Measurements from ENCODE around the gene LRCOL1.

LRCOL1 gene

DNA sequence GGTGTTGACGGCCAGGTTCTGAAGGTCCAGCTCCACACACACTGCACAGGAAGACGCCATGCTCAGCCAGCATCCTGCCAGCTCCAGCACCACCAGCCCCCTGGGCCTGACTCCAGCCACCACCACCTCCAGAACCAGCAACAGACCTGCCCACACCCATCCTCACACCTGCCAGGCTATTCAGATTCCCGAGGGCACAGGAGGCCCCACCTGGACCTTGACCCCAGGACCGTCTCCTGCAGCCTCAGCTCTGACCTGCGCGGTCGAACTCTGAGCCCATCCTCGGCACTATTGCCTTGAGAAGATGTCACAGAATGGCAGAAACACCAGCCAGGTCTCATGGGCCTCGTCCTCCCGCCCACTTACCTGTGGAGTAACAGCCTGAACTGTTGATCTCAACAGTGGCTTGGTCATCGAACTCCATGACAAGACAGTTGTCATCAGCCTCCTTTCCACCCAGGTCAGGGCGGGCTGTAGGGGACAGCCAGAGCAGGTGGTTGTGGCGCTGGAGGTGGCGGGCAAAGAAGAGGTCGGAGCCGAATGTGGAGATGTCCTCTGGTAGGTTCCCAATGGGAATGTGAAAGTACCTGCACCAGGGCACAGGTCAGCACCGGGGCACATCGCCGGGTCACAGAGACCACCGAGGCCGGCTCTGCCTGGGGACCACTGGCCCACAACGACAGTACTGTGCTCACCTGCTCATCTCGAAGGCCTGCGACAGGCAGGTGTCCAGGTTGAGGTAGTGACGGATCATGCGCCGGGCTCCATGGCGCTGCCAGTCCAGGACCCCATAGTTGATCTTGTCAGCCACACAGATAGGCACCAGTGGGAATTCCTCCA lies 31.6 kb upstream of the LRCOL1 start:
- no peaks in the 10 kb centered on the region for H4K20me1 ChIP-seq (ENCODE audit: insufficient read depth, low read length)
- no peak overlapping the region for H2AFZ ChIP-seq (ENCODE audit: low read length)
- no peak for TF ChIP-seq EZH2phosphoT487 (IDR thresholded peaks at IDR 0.05; ENCODE audit: low read length)
- TF ChIP-seq EZH2 (optimal IDR thresholded peaks at IDR 0.05; ENCODE audit: low read depth, low read length) = no peak
- TF ChIP-seq, protein P1, sequence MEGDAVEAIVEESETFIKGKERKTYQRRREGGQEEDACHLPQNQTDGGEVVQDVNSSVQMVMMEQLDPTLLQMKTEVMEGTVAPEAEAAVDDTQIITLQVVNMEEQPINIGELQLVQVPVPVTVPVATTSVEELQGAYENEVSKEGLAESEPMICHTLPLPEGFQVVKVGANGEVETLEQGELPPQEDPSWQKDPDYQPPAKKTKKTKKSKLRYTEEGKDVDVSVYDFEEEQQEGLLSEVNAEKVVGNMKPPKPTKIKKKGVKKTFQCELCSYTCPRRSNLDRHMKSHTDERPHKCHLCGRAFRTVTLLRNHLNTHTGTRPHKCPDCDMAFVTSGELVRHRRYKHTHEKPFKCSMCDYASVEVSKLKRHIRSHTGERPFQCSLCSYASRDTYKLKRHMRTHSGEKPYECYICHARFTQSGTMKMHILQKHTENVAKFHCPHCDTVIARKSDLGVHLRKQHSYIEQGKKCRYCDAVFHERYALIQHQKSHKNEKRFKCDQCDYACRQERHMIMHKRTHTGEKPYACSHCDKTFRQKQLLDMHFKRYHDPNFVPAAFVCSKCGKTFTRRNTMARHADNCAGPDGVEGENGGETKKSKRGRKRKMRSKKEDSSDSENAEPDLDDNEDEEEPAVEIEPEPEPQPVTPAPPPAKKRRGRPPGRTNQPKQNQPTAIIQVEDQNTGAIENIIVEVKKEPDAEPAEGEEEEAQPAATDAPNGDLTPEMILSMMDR (IDR thresholded peaks at IDR 0.05; ENCODE audit: low read length) = no peak
- H3K9me2 ChIP-seq (replicated peaks; ENCODE audit: insufficient read depth, low read length) = no peaks in the 10 kb centered on the region
- H3K4me3 ChIP-seq (ENCODE audit: low read length) = no peak overlapping the region
- DNase-seq = no peak
- H3K27me3 ChIP-seq (replicated peaks; ENCODE audit: insufficient read depth, low read length) = no peaks in the 10 kb centered on the region
- no peaks in the 10 kb centered on the region for H3K9me3 ChIP-seq (replicated peaks; ENCODE audit: insufficient read depth, low read length)
- no peaks in the 10 kb centered on the region for H3K36me3 ChIP-seq (replicated peaks; ENCODE audit: insufficient read depth, low read length)
- no peak overlapping the region for H3K27ac ChIP-seq (ENCODE audit: low read length)
- H3K4me1 ChIP-seq (ENCODE audit: low read length) = no peaks in the 10 kb centered on the region
- no peak overlapping the region for H3K9ac ChIP-seq (ENCODE audit: low read length)
- H3K79me2 ChIP-seq (ENCODE audit: low read length) = no peaks in the 10 kb centered on the region
- H3F3A ChIP-seq (ENCODE audit: insufficient read depth, low read length) = no peaks in the 10 kb centered on the region
- H3K4me2 ChIP-seq (ENCODE audit: low read depth, low read length) = no peak overlapping the region

DNA sequence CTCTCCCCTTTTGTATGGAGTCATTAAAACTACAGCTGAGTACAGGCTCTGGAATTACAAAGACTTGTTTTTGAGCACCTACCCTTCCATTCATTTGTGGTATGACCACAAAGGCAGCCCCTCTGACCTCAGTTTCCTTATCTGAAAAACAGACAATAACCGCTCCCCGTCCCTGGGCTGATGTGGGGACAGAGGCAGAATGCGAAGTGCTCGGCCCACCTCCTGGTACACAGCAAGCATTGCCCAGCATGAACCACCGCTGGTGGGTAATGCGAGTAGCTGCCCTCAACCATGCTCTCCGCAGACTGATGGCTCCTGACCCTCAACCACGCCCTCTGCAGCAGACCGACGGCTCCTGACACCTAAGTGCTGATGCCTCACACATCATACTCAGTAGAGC lies 30.6 kb upstream of the LRCOL1 start:
- H3K9me2 ChIP-seq (replicated peaks; ENCODE audit: insufficient read depth, low read length) = no peaks in the 10 kb centered on the region
- H3F3A ChIP-seq (ENCODE audit: insufficient read depth, low read length) = no peaks in the 10 kb centered on the region
- no peak overlapping the region for H2AFZ ChIP-seq (ENCODE audit: low read length)
- H3K4me3 ChIP-seq (ENCODE audit: low read length) = no peak overlapping the region
- no peaks in the 10 kb centered on the region for H4K20me1 ChIP-seq (ENCODE audit: insufficient read depth, low read length)
- H3K27me3 ChIP-seq (replicated peaks; ENCODE audit: insufficient read depth, low read length) = no peaks in the 10 kb centered on the region
- no peak overlapping the region for H3K9ac ChIP-seq (ENCODE audit: low read length)
- no peak for DNase-seq
- no peak for TF ChIP-seq EZH2 (optimal IDR thresholded peaks at IDR 0.05; ENCODE audit: low read depth, low read length)
- TF ChIP-seq, protein P1 (IDR thresholded peaks at IDR 0.05; ENCODE audit: low read length) = no peak
- no peak for TF ChIP-seq EZH2phosphoT487 (IDR thresholded peaks at IDR 0.05; ENCODE audit: low read length)
- no peak overlapping the region for H3K27ac ChIP-seq (ENCODE audit: low read length)
- H3K4me1 ChIP-seq (ENCODE audit: low read length) = no peaks in the 10 kb centered on the region
- no peaks in the 10 kb centered on the region for H3K79me2 ChIP-seq (ENCODE audit: low read length)
- no peaks in the 10 kb centered on the region for H3K36me3 ChIP-seq (replicated peaks; ENCODE audit: insufficient read depth, low read length)
- no peak overlapping the region for H3K4me2 ChIP-seq (ENCODE audit: low read depth, low read length)
- no peaks in the 10 kb centered on the region for H3K9me3 ChIP-seq (replicated peaks; ENCODE audit: insufficient read depth, low read length)

DNA sequence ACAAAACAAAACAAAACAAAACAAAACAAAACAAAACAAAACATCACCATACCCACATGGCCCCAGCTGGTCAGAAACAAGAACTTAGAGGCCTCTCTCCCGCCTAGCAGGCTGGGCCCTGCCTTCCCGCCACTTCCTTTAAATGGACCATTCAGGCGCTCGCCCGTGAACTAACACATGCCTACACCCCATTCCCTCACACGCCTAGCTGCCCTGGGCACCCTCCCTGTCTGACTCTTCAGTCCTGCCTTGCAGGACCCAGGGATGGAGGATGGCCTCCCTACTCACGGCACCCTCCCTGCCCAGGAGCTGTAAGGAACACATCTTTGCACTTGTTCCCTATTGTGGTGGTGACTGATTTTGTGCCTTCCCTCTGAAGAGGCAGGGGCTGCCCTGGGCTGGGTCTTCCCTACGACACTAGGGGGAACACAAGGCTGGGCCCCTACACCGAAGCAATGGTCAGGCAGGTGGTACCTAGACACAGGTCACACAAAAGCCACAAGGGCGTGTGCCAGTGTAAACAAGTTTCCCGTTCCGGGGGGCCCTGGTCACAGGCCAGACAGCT lies 29.7 kb upstream of the LRCOL1 start:
- Histone ChIP-seq H2AFZ (ENCODE audit: low read length) (no peak overlapping the region), H3K4me2 (ENCODE audit: low read depth, low read length) (no peak overlapping the region), H3F3A (ENCODE audit: insufficient read depth, low read length) (no peaks in the 10 kb centered on the region), H3K4me1 (ENCODE audit: low read length) (no peaks in the 10 kb centered on the region), H4K20me1 (ENCODE audit: insufficient read depth, low read length) (no peaks in the 10 kb centered on the region), H3K27me3 (replicated peaks; ENCODE audit: insufficient read depth, low read length) (no peaks in the 10 kb centered on the region), H3K36me3 (replicated peaks; ENCODE audit: insufficient read depth, low read length) (no peaks in the 10 kb centered on the region), H3K9ac (ENCODE audit: low read length) (no peak overlapping the region), H3K27ac (ENCODE audit: low read length) (no peak overlapping the region), H3K9me2 (replicated peaks; ENCODE audit: insufficient read depth, low read length) (no peaks in the 10 kb centered on the region), H3K4me3 (ENCODE audit: low read length) (no peak overlapping the region), H3K79me2 (ENCODE audit: low read length) (no peaks in the 10 kb centered on the region), H3K9me3 (replicated peaks; ENCODE audit: insufficient read depth, low read length) (no peaks in the 10 kb centered on the region)
- no peak for DNase-seq
- TF ChIP-seq EZH2phosphoT487 (IDR thresholded peaks at IDR 0.05; ENCODE audit: low read length) (no peak), EZH2 (optimal IDR thresholded peaks at IDR 0.05; ENCODE audit: low read depth, low read length) (no peak)
- TF ChIP-seq, protein P1 (IDR thresholded peaks at IDR 0.05; ENCODE audit: low read length) = no peak
